ENCODE data around the gene TSPAN18. TPM values are rescaled to one million over a fixed set of nuclear protein-coding genes. Genes with fewer than 3 reads are reported as not detected.
A peak's percentile ranks its signal among the peaks of the same experiment; 100 is the strongest.

The TSPAN18 gene
- total and polyA plus RNA-seq, 2 of the 4 experiments (the other 2 are of a cell fraction): 0.36 to 1.1 TPM

DNA sequence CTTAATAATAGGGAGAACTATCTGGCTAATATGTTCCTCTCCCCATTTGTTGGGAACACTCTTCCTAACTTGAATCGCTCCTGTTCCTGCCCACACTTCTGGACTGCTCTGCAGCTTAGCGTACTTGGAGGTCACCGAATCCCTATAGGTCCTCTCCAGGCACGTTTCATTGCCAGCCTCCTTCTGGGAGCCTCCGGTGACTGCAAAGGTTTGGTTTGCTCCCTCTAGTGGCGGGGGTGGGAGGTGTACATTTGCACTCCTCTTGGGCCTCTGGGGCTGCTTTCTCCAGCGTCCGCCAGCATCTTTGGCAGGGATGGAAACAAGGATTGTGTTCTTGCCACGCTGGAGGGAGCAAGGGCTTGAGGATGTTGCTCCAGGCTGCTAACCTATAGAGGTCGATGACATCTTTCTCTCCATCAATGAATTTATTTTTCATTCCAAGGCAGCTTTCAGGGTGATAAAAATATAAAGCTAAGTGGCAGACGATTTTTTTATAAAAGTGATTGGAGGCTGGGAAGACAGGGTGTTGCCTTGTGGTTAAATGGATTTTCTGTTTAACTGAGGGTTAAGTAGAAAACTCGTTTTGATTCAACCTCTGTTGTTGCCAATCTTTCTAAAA is 48.7 kb downstream of the TSPAN18 start:
- DNase-seq (peak; percentile 28), ATAC-seq (ENCODE audit: low read depth) (no peak)
- Histone ChIP-seq H4K8ac (ENCODE audit: low read depth in 2 of 2, low read length in 2 of 2) (no peak overlapping the region), H3K4ac (ENCODE audit: low read depth, low read length) (no peak overlapping the region), H4K5ac (ENCODE audit: low read depth, low read length) (no peak overlapping the region), H3K27ac (ENCODE audit: insufficient read depth, low read length) (no peak overlapping the region), H3K9me1 (ENCODE audit: insufficient read depth, low read length) (no peaks in the 10 kb centered on the region), H3K23ac (ENCODE audit: low read depth, low read length) (no peak overlapping the region), H3K56ac (ENCODE audit: extremely low read depth, insufficient read depth, low read length) (no peak overlapping the region), H2BK120ac (ENCODE audit: low read depth, low read length) (no peak overlapping the region), H3K4me2 (ENCODE audit: low read depth, low read length) (no peak overlapping the region), H3K4me3 (ENCODE audit: insufficient read depth, low read depth, low read length) (no peak overlapping the region), H3K27me3 (ENCODE audit: control insufficient read depth, insufficient read depth, low read length) (peaks cover 12% of the 10 kb centered on the region; the same call in 1 of the 2 replicates), H3K36me3 (ENCODE audit: control insufficient read depth, insufficient read depth, low read length) (no peaks in the 10 kb centered on the region), H4K91ac (ENCODE audit: insufficient read depth, low read depth, low read length) (no peak overlapping the region), H3K9me3 (ENCODE audit: control insufficient read depth, insufficient read depth, low read length) (no peaks in the 10 kb centered on the region), H2AK5ac (ENCODE audit: low read depth, low read length) (no peak overlapping the region), H2AFZ (replicated peaks; ENCODE audit: low read length, poor library complexity) (no peak overlapping the region), H3K79me1 (ENCODE audit: low read depth in 1 of 2, low read length in 2 of 2) (no peaks in the 10 kb centered on the region), H2AK9ac (replicated peaks; ENCODE audit: low read depth, low read length, poor library complexity) (no peak overlapping the region), H3K14ac (replicated peaks; ENCODE audit: low read depth, low read length) (no peak overlapping the region), H3K4me1 (ENCODE audit: control insufficient read depth, insufficient read depth, low read length) (peaks cover 4% of the 10 kb centered on the region; the same call in 1 of the 2 replicates), H2BK20ac (ENCODE audit: low read depth, low read length) (no peak overlapping the region; the same call in 1 of the 2 replicates), H4K20me1 (ENCODE audit: insufficient read depth, low read length) (no peaks in the 10 kb centered on the region), H2BK5ac (ENCODE audit: low read depth, low read length, poor library complexity, severe bottlenecking) (no peak overlapping the region), H3K18ac (ENCODE audit: low read depth, low read length) (no peak overlapping the region), H3K9ac (ENCODE audit: low read depth, low read length) (no peak overlapping the region), H2BK15ac (ENCODE audit: low read depth, low read length) (no peak overlapping the region)
- ChIA-PET CTCF (interaction anchor here (0.6 to 1.5 kb wide), 4 partner anchors 9 to 87 kb away, joined by 3 to 7 read pairs (median 4); no protein-coding TSS in a partner anchor), POLR2A (ENCODE audit: unreplicated experiment) (no interaction called here)
- in situ Hi-C loops (cut with MboI; ENCODE audit: low sequenced_read_pairs) (loop anchor here (5.0 kb wide), 1 partner anchor 48 kb away; the partner anchor contains the start of gene TSPAN18), intact Hi-C loops (cut with micrococcal nuclease) (loop anchor here (1.0 kb wide), 1 partner anchor 48 kb away; no protein-coding TSS in a partner anchor), dilution Hi-C loops (cut with HindIII; ENCODE audit: low sequenced_read_pairs, unreplicated experiment) (no loop called here)
- no TSS peak for BruUV-seq (replicated peaks)
- WGBS, 2 experiments (ENCODE audit: extremely low coverage in 2 of 2, insufficient read length in 1 of 2): no CpG with 5 or more reads among the region's 12 CpGs
- TF ChIP-seq RCOR1 (IDR thresholded peaks at IDR 0.05; ENCODE audit: insufficient replicate concordance, low read length) (no peak), RAD21 (IDR thresholded peaks at IDR 0.05; ENCODE audit: low read length) (peak; percentile 56), NFE2L2 (IDR thresholded peaks at IDR 0.05; ENCODE audit: low read depth, low read length) (no peak), BHLHE40 (IDR thresholded peaks at IDR 0.05; ENCODE audit: low read depth, low read length) (peak; percentile 40; the same call in 1 of the 2 replicates), MAFK (IDR thresholded peaks at IDR 0.05; ENCODE audit: low read depth, low read length) (no peak), MXI1 (IDR thresholded peaks at IDR 0.05; ENCODE audit: borderline replicate concordance, low read depth, low read length) (no peak), POLR2A (IDR thresholded peaks at IDR 0.05; ENCODE audit: low read depth, low read length) (no peak), RFX5 (IDR thresholded peaks at IDR 0.05; ENCODE audit: low read depth, low read length) (no peak), CHD1 (IDR thresholded peaks at IDR 0.05; ENCODE audit: low read depth, low read length) (no peak), CEBPB (IDR thresholded peaks at IDR 0.05; ENCODE audit: low read depth, low read length) (no peak), FOS (IDR thresholded peaks at IDR 0.05; ENCODE audit: low read depth, low read length) (no peak), SMC3 (IDR thresholded peaks at IDR 0.05; ENCODE audit: low read depth, low read length) (peak; percentile 49), MAZ (IDR thresholded peaks at IDR 0.05; ENCODE audit: borderline replicate concordance, low read depth, low read length) (no peak)
- TF ChIP-seq, protein P1, sequence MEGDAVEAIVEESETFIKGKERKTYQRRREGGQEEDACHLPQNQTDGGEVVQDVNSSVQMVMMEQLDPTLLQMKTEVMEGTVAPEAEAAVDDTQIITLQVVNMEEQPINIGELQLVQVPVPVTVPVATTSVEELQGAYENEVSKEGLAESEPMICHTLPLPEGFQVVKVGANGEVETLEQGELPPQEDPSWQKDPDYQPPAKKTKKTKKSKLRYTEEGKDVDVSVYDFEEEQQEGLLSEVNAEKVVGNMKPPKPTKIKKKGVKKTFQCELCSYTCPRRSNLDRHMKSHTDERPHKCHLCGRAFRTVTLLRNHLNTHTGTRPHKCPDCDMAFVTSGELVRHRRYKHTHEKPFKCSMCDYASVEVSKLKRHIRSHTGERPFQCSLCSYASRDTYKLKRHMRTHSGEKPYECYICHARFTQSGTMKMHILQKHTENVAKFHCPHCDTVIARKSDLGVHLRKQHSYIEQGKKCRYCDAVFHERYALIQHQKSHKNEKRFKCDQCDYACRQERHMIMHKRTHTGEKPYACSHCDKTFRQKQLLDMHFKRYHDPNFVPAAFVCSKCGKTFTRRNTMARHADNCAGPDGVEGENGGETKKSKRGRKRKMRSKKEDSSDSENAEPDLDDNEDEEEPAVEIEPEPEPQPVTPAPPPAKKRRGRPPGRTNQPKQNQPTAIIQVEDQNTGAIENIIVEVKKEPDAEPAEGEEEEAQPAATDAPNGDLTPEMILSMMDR (conservative IDR thresholded peaks at IDR 0.05; ENCODE audit: low read depth, low read length): peak; percentile 58
- TF ChIP-seq, protein P2, sequence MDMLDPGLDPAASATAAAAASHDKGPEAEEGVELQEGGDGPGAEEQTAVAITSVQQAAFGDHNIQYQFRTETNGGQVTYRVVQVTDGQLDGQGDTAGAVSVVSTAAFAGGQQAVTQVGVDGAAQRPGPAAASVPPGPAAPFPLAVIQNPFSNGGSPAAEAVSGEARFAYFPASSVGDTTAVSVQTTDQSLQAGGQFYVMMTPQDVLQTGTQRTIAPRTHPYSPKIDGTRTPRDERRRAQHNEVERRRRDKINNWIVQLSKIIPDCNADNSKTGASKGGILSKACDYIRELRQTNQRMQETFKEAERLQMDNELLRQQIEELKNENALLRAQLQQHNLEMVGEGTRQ (IDR thresholded peaks at IDR 0.05; ENCODE audit: low read depth, low read length): no peak

Measured in IMR-90 (cell line).